Body of pancreas (tissue), 4 donors: ENCODE data around the gene BPIFB2.

Source experiments
- POLR2A ChIP-seq, 3 donors: fragments of 450-650 bp; IDR thresholded peaks; one replicate each; pipeline ENCODE4 v1.6.1; 2016; ENCODE audit warnings: antibody characterized with exemption in 3 of 3, mild to moderate bottlenecking in 2 of 3
- TF ChIP-seq, protein P1 (sequence below), 7 experiments: fragments of 450-650 bp in 4 of 7; fragments of 200-600 bp in 3 of 7; sonication (generic) in 3 of 7; IDR thresholded peaks; one replicate each; pipeline ENCODE4 v1.5.1; 2016 to 2019; ENCODE audit warnings: antibody characterized with exemption in 7 of 7

DNA sequence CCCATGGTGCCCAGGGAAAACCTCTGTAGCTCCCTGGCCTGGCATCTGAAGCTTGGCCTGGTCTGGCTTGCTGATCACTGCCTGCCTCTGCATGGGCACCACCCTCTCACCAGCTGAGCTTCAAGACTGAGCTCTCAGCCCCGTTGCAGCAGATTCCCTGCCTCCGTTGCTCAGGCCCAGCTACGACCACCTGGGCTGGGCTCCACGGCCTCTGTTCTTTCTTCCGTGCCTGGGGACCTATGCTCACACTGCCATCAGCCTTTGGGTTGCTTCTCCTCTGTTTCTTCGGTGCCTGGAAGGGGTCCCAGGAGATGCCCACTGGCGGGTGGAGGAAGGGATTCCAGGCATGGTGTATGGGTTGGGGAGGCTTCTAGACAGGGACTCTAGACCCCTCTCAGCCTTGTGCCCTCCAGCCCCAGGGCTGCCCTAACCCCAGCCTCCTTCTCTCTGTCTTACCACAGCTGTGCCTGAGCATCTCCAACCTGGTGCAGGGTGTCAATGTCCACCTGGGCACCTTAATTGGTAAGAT is 9.1 kb downstream of the BPIFB2 start:
- no peak for TF ChIP-seq POLR2A (IDR thresholded peaks at IDR 0.05)
- TF ChIP-seq, protein P1, sequence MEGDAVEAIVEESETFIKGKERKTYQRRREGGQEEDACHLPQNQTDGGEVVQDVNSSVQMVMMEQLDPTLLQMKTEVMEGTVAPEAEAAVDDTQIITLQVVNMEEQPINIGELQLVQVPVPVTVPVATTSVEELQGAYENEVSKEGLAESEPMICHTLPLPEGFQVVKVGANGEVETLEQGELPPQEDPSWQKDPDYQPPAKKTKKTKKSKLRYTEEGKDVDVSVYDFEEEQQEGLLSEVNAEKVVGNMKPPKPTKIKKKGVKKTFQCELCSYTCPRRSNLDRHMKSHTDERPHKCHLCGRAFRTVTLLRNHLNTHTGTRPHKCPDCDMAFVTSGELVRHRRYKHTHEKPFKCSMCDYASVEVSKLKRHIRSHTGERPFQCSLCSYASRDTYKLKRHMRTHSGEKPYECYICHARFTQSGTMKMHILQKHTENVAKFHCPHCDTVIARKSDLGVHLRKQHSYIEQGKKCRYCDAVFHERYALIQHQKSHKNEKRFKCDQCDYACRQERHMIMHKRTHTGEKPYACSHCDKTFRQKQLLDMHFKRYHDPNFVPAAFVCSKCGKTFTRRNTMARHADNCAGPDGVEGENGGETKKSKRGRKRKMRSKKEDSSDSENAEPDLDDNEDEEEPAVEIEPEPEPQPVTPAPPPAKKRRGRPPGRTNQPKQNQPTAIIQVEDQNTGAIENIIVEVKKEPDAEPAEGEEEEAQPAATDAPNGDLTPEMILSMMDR (IDR thresholded peaks at IDR 0.05) = no peak
